GM18505 (cell line): ENCODE measurements around the gene HSBP1.

Source experiments
- ATAC-seq: cut with Tn5 transposase; IDR thresholded peaks from one replicate; pipeline ENCODE4 v1.9.1; 2021; ENCODE audit not compliant: unreplicated experiment
- POLR2A ChIP-seq: IDR thresholded peaks from 4 replicates; pipeline ENCODE4 v1.6.1; 2011; ENCODE audit warnings: borderline replicate concordance; ENCODE audit not compliant: insufficient read depth, insufficient read length; ENCODE audit errors: extremely low read depth

Gene HSBP1

GRCh38 chr16:83793179-83793578, 14.6 kb upstream of the HSBP1 start:
- TF ChIP-seq POLR2A = no peak
- no peak for ATAC-seq

- ATAC-seq = no peak
- no peak for TF ChIP-seq POLR2A
Measured at GRCh38 chr16:83794860-83795554, 12.8 kb upstream of the HSBP1 start.

GRCh38 chr16:83797013-83797412, 10.8 kb upstream of the HSBP1 start:
- no peak for ATAC-seq
- TF ChIP-seq POLR2A = no peak

GRCh38 chr16:83799336-83799735, 8.4 kb upstream of the HSBP1 start:
- no peak for TF ChIP-seq POLR2A
- no peak for ATAC-seq

DNA sequence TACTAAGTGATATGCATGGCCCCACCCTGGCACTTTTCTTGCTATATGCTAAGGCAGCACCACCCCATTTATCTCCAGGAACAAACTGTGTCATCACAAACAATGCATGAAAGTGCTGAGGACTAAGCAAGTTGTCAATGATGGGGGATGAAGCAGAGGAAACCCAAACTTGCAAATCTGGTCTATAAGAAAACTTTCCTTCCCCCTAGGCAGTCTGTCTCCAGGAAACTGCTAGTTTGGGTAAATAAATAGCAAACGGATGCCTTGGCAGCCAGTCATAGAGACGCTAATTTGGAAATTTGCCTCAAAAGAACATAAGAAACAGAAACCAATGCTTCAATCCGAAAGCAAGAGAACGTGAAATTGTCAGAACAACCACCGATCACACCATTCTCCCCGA, 5.6 kb upstream of the HSBP1 start:
- TF ChIP-seq POLR2A = no peak
- ATAC-seq = peak; percentile 50

- no peak for TF ChIP-seq POLR2A
- no peak for ATAC-seq
Measured at GRCh38 chr16:83802554-83803205, 5.1 kb upstream of the HSBP1 start.

- ATAC-seq = no peak
- TF ChIP-seq POLR2A = no peak
Measured at GRCh38 chr16:83803811-83804210, 4.0 kb upstream of the HSBP1 start.

DNA sequence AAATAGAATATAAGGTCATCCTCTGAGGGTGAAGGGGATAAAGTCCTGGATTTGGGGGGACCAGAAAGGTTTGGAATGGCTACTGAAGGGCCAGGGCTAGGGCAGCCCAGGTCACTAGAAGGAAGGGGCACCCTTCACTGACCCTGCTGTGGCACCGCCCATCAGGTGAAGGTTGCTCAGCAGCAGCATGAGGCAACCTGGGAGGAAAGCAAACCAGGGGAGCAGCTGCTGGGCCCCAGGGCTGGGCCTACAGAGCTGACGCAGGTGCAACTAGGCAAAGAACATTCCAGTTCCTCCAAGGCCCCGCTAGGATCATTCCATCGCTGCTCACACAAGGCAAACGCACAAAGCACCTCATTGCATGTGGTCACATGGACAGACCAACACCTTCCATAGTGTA, 3.4 kb upstream of the HSBP1 start:
- TF ChIP-seq POLR2A = no peak
- ATAC-seq = no peak

DNA sequence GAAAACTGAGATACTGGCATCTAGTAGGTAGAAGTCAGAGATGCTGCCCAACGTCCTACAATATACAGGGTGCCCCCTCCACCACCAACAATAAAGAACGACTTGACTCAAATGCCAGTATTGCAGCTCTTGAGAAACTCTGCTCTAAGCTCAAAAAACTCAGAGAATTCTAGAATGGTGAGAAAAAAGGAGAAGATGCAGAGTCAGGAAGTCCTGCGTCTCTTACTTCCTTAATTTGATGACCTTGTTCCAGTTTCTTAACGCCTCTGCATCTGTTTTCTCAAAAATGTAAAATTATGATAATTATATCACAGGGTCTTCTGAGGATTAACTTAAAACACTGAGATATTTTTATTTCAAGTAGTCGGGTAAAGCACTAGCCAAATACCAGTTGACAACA, 1.7 kb upstream of the HSBP1 start:
- ATAC-seq = no peak
- no peak for TF ChIP-seq POLR2A

DNA sequence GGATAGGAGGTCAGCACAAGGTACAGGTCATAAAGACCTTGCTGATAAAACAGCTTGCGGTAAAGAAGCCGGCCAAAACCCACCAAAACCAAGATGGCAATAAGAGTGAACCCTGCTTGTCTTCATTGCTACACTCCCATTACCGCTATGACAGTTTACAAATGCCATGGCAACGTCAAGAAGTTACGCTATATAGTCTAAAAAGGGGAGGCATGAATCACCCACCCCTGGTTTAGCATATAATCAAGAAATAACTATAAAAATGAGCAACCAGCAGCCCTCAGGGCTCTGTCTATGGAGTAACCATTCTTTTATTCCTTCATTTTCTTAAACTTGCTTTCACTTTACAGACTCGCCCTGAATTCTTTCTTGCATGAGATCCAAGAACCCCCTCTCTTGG, 1.0 kb upstream of the HSBP1 start:
- TF ChIP-seq POLR2A = no peak
- no peak for ATAC-seq

DNA sequence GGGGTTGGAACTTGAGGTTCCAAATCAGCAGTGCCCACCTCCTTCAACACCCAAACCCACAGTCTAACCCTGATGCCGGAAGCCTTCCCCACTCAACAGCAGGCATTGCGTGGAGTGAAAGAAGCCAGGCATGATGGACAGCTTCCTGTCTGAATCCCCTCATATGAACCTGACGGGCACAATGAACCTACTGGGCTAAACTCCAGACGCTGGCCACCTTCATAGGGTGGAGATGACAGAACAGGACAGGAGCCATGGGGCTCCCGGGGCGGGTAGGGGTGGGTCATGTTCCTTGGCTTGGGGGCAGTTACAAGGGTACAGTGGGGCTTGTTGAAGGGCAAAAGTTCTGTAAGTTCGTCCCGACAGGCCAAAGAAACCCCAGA, 460 bp upstream of the HSBP1 start:
- ATAC-seq = no peak
- TF ChIP-seq POLR2A = no peak

GRCh38 chr16:83808573-83809014, 816 bp downstream of the HSBP1 start:
- no peak for ATAC-seq
- TF ChIP-seq POLR2A = no peak

DNA sequence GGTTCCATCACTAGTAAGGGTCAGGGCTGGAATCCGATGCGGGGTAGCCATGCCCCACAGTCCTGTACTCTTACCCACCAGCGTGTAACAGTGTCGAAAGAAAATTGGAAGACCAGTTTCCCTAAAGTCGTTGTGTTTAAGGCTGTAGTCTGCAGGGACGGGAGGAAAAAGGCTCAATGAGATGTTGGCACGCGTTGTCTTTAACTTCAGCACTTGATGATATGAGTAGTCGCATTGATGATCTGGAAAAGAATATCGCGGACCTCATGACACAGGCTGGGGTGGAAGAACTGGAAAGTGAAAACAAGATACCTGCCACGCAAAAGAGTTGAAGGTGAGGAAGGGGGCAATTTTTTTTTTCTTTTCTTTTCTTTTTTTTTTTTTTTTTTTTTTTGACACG, 1.3 kb downstream of the HSBP1 start:
- ATAC-seq = no peak
- TF ChIP-seq POLR2A = no peak

DNA sequence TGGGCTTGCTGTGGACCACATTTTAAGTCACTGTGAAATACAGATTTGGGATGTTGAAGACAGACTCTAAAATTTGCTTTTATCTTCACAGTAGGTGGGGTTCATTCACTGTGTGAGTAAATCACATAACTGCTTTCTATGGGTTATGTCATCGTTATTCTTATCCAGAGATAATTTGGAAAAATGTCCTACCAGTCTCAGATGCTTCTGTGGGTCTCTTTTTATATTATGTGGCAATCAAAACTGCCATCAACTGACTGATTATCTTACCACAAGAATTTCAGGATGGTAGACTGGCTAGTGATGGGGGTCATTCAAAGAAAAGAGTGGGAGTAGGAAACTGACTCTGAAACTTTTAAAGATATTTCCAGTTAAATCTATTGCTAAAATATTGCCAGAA, 3.1 kb downstream of the HSBP1 start:
- ATAC-seq = no peak
- TF ChIP-seq POLR2A = no peak
